DOHH2 (cell line): ENCODE measurements around the gene ZNG1A.

Experiments
- H3F3A ChIP-seq: fragments of 200-600 bp; sonication (generic), shearing (Covaris generic); 2 replicates; pipeline ENCODE4 v1.6.0; 2016; ENCODE audit warnings: antibody characterized with exemption, mild to moderate bottlenecking; ENCODE audit not compliant: control insufficient read depth, insufficient read depth
- H3K27ac ChIP-seq: fragments of 200-600 bp; sonication (generic); 2 replicates; pipeline ENCODE4 v1.5.1; 2014; ENCODE audit warnings: low read depth, mild to moderate bottlenecking, low read length, moderate library complexity
- H3K27me3 ChIP-seq: fragments of 200-600 bp; sonication (generic); 2 replicates; pipeline ENCODE4 v1.6.1; 2014; ENCODE audit warnings: mild to moderate bottlenecking, low read length, mixed read lengths; ENCODE audit not compliant: control insufficient read depth
- H3K36me3 ChIP-seq: fragments of 200-600 bp; sonication (generic); 2 replicates; pipeline ENCODE4 v1.6.1; 2014; ENCODE audit warnings: mild to moderate bottlenecking, low read length, moderate library complexity, mixed read lengths; ENCODE audit not compliant: control insufficient read depth
- H3K4me1 ChIP-seq: fragments of 200-600 bp; sonication (generic); 2 replicates; pipeline ENCODE4 v1.6.1; 2014; ENCODE audit warnings: mild to moderate bottlenecking, low read length, mixed read lengths; ENCODE audit not compliant: control insufficient read depth
- H3K4me2 ChIP-seq: fragments of 200-600 bp; sonication (generic); 2 replicates; pipeline ENCODE4 v1.6.0; 2014; ENCODE audit warnings: mild to moderate bottlenecking, low read length, moderate library complexity
- H3K4me3 ChIP-seq: fragments of 200-600 bp; sonication (generic); 2 replicates; pipeline ENCODE4 v1.5.1; 2014; ENCODE audit warnings: mild to moderate bottlenecking, low read length, mixed read lengths
- H3K79me2 ChIP-seq: fragments of 200-600 bp; sonication (generic); 2 replicates; pipeline ENCODE4 v1.6.1; 2014; ENCODE audit warnings: mild to moderate bottlenecking, low read length, mixed read lengths; ENCODE audit not compliant: control insufficient read depth
- H3K9me2 ChIP-seq: fragments of 200-600 bp; sonication (generic); replicated peaks from 2 replicates; pipeline ENCODE4 v1.6.1; 2014; ENCODE audit warnings: mild to moderate bottlenecking, low read length, mixed read lengths; ENCODE audit not compliant: control insufficient read depth
- H3K9me3 ChIP-seq: fragments of 200-600 bp; sonication (generic); 2 replicates; pipeline ENCODE4 v1.6.1; 2014; ENCODE audit warnings: antibody characterized with exemption, low read length, mixed read lengths; ENCODE audit not compliant: control insufficient read depth, insufficient read depth
- H4K20me1 ChIP-seq: fragments of 200-600 bp; sonication (generic); 2 replicates; pipeline ENCODE4 v1.6.0; 2014; ENCODE audit warnings: low read depth, mild to moderate bottlenecking, antibody characterized with exemption, low read length, moderate library complexity; ENCODE audit not compliant: control insufficient read depth, insufficient read depth
- EZH2phosphoT487 ChIP-seq: fragments of 200-600 bp; sonication (generic); IDR thresholded peaks from 2 replicates; pipeline ENCODE4 v1.6.1; 2017; ENCODE audit warnings: borderline replicate concordance, mild to moderate bottlenecking, antibody characterized with exemption, low read length, moderate library complexity, mixed read lengths
- TF ChIP-seq, protein P1 (sequence below): fragments of 200-600 bp; sonication (generic); IDR thresholded peaks from one replicate; pipeline ENCODE4 v1.5.1; 2014; ENCODE audit warnings: antibody characterized with exemption, mild to moderate bottlenecking, low read depth, low read length; ENCODE audit not compliant: poor library complexity, severe bottlenecking

Gene ZNG1A

DNA sequence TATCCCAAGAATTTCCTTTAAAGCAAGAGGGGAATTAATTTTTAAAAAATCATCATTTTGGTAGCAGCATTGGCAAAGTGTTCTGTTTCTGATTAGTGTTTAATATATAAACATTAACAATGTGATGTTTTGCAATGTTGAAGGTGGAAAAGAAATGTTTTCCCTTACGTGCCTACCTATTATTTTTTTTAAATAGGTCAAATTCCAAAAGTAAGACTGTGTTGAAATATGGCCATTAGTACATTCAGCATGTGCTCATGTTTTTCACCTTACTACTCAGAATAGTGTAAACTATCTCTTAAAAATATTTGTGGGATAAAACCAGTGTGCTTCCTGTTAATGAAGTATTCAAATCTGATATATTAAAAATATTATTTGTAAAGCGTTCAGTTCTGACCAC lies 39.1 kb upstream of the ZNG1A start:
- no peak overlapping the region for H3K4me3 ChIP-seq
- peaks cover 14% of the 10 kb centered on the region for H3F3A ChIP-seq
- H3K4me2 ChIP-seq = no peak overlapping the region
- no peaks in the 10 kb centered on the region for H3K9me2 ChIP-seq
- H3K4me1 ChIP-seq = peaks cover 75% of the 10 kb centered on the region
- H4K20me1 ChIP-seq = no peaks in the 10 kb centered on the region
- no peaks in the 10 kb centered on the region for H3K36me3 ChIP-seq
- H3K79me2 ChIP-seq = peaks cover 14% of the 10 kb centered on the region
- H3K27ac ChIP-seq = no peak overlapping the region
- H3K27me3 ChIP-seq = no peaks in the 10 kb centered on the region
- H3K9me3 ChIP-seq = no peaks in the 10 kb centered on the region
- no peak for TF ChIP-seq EZH2phosphoT487
- TF ChIP-seq, protein P1, sequence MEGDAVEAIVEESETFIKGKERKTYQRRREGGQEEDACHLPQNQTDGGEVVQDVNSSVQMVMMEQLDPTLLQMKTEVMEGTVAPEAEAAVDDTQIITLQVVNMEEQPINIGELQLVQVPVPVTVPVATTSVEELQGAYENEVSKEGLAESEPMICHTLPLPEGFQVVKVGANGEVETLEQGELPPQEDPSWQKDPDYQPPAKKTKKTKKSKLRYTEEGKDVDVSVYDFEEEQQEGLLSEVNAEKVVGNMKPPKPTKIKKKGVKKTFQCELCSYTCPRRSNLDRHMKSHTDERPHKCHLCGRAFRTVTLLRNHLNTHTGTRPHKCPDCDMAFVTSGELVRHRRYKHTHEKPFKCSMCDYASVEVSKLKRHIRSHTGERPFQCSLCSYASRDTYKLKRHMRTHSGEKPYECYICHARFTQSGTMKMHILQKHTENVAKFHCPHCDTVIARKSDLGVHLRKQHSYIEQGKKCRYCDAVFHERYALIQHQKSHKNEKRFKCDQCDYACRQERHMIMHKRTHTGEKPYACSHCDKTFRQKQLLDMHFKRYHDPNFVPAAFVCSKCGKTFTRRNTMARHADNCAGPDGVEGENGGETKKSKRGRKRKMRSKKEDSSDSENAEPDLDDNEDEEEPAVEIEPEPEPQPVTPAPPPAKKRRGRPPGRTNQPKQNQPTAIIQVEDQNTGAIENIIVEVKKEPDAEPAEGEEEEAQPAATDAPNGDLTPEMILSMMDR = no peak

DNA sequence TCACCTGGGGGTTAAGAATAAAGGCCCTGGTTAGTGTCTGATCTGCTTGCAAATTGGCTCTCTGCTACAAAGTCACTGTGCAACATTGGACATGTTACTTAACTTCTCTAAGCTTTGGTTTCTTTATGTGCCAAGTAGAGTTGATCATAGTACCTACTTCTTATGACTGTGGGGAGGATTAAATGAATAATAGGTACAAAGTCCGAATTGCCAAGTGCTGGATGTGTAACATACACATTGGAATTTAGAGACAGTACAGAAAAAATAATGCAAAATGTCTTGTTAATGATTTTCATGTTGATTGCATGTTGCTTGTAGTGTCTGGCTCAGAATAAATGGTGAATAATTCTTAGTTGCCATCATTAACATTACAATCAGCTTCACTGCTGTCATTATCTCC lies 38.0 kb upstream of the ZNG1A start:
- H3K4me2 ChIP-seq = peak overlapping the region; percentile 76
- no peaks in the 10 kb centered on the region for H4K20me1 ChIP-seq
- H3K4me3 ChIP-seq = peak overlapping the region; percentile 87
- H3K79me2 ChIP-seq = peaks cover 14% of the 10 kb centered on the region
- H3F3A ChIP-seq = peaks cover 14% of the 10 kb centered on the region
- no peaks in the 10 kb centered on the region for H3K9me3 ChIP-seq
- H3K27ac ChIP-seq = no peak overlapping the region
- H3K27me3 ChIP-seq = no peaks in the 10 kb centered on the region
- peaks cover 64% of the 10 kb centered on the region for H3K4me1 ChIP-seq
- no peaks in the 10 kb centered on the region for H3K9me2 ChIP-seq
- no peaks in the 10 kb centered on the region for H3K36me3 ChIP-seq
- no peak for TF ChIP-seq EZH2phosphoT487
- TF ChIP-seq, protein P1 = no peak

DNA sequence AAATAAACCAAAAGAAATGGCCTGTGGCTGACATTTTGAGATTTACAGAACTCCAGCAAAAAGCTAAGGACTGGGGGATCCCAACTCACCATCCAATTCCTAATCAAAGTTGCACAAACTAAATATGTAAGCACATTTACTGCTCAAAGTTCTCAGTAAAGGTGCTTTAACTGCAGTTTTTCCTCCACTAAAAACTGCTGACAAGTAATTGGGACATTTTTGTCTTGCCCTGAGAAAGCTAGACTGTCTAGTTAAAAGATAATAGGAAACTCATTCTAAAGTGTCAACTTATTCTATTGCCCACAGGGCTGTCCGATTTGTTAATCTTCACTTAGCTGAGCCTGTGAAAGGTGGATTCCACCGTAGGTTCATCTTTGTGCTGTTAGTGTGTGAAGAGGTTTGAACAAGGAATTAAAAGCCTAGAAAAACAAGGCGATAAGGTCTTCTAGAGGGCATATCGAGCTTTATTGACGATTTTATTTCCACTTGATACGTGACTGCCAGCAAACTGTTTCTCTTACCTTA lies 36.8 kb upstream of the ZNG1A start:
- H3K4me3 ChIP-seq = peak overlapping the region; percentile 87
- H3K4me1 ChIP-seq = peaks cover 52% of the 10 kb centered on the region

More for the DNA sequence above, 36.8 kb upstream of the ZNG1A start:
- Histone ChIP-seq H3K9me2 (no peaks in the 10 kb centered on the region), H3K9me3 (no peaks in the 10 kb centered on the region), H3F3A (peaks cover 14% of the 10 kb centered on the region), H3K27ac (peak overlapping the region; percentile 31), H3K4me2 (peak overlapping the region; percentile 76), H3K36me3 (no peaks in the 10 kb centered on the region), H4K20me1 (no peaks in the 10 kb centered on the region), H3K27me3 (no peaks in the 10 kb centered on the region), H3K79me2 (peaks cover 11% of the 10 kb centered on the region)
- TF ChIP-seq, protein P1 = no peak
- no peak for TF ChIP-seq EZH2phosphoT487
